Trophoblast cell (in vitro differentiated cells and primary cell): ENCODE results near the gene AVPI1.

Source experiments
- DNase-seq, 2 donors: peaks; one replicate each; pipeline ENCODE4 v3.0.0-alpha.2; 2016
- H2AFZ ChIP-seq: 2 replicates; pipeline ENCODE4 v1.6.1; 2013; ENCODE audit warnings: low read length, moderate library complexity, mild to moderate bottlenecking; ENCODE audit not compliant: insufficient read depth, poor library complexity
- H2AK5ac ChIP-seq: 2 replicates; pipeline ENCODE4 v1.6.1; 2013; ENCODE audit warnings: mild to moderate bottlenecking, low read length
- H2BK120ac ChIP-seq: 2 replicates; pipeline ENCODE4 v1.6.1; 2013; ENCODE audit warnings: low read length, mild to moderate bottlenecking, moderate library complexity; ENCODE audit not compliant: insufficient read depth, poor library complexity
- H2BK12ac ChIP-seq: 2 replicates; pipeline ENCODE4 v1.6.1; 2013; ENCODE audit warnings: mild to moderate bottlenecking, low read length, moderate library complexity
- H2BK5ac ChIP-seq: 2 replicates; pipeline ENCODE4 v1.6.1; 2013; ENCODE audit warnings: low read length, low read depth, moderate library complexity, mild to moderate bottlenecking; ENCODE audit not compliant: poor library complexity
- H3K14ac ChIP-seq: 2 replicates; pipeline ENCODE4 v1.6.1; 2013; ENCODE audit warnings: mild to moderate bottlenecking, low read length
- H3K18ac ChIP-seq: 2 replicates; pipeline ENCODE4 v1.6.1; 2013; ENCODE audit warnings: mild to moderate bottlenecking, low read length
- H3K23ac ChIP-seq: 2 replicates; pipeline ENCODE4 v1.6.1; 2013; ENCODE audit warnings: low read length
- H3K27ac ChIP-seq: 2 replicates; pipeline ENCODE4 v1.5.1; 2013; ENCODE audit warnings: low read depth, mild to moderate bottlenecking, inconsistent platforms, low read length, moderate library complexity
- H3K27me3 ChIP-seq: 2 replicates; pipeline ENCODE4 v1.6.1; 2013; ENCODE audit warnings: inconsistent platforms, mild to moderate bottlenecking, low read length, moderate library complexity; ENCODE audit not compliant: insufficient read depth
- H3K36me3 ChIP-seq, 2 experiments: 1 replicate in 1 of 2; 2 replicates in 1 of 2; pipeline ENCODE4 v1.6.1; 2013; ENCODE audit warnings: low read length in 2 of 2, mild to moderate bottlenecking in 2 of 2, moderate library complexity in 1 of 2; ENCODE audit not compliant: insufficient read depth in 2 of 2, control insufficient read depth in 1 of 2
- H3K4ac ChIP-seq: 2 replicates; pipeline ENCODE4 v1.6.1; 2013; ENCODE audit warnings: low read depth, mild to moderate bottlenecking, low read length, moderate library complexity
- H3K4me1 ChIP-seq, 2 experiments: 1 replicate in 1 of 2; 2 replicates in 1 of 2; pipeline ENCODE4 v1.6.1; 2013; ENCODE audit warnings: low read length in 2 of 2, mild to moderate bottlenecking in 2 of 2, moderate library complexity in 1 of 2; ENCODE audit not compliant: insufficient read depth in 2 of 2, control insufficient read depth in 1 of 2
- H3K4me2 ChIP-seq: 2 replicates; pipeline ENCODE4 v1.6.1; 2013; ENCODE audit warnings: inconsistent platforms, mild to moderate bottlenecking, low read length, moderate library complexity
- H3K4me3 ChIP-seq: 2 replicates; pipeline ENCODE4 v1.5.1; 2013; ENCODE audit warnings: mild to moderate bottlenecking, low read depth, low read length, inconsistent platforms
- H3K79me1 ChIP-seq: one replicate; pipeline ENCODE4 v1.6.1; 2013; ENCODE audit warnings: low read length
- H3K79me2 ChIP-seq: 2 replicates; pipeline ENCODE4 v1.6.1; 2013; ENCODE audit warnings: low read length, mild to moderate bottlenecking; ENCODE audit not compliant: control insufficient read depth, insufficient read depth, poor library complexity
- H3K9ac ChIP-seq: 2 replicates; pipeline ENCODE4 v1.6.1; 2013; ENCODE audit warnings: mild to moderate bottlenecking, low read length
- H3K9me3 ChIP-seq: 2 replicates; pipeline ENCODE4 v1.6.1; 2013; ENCODE audit warnings: low read depth, mild to moderate bottlenecking, control low read depth, inconsistent platforms, low read length; ENCODE audit not compliant: insufficient read depth
- H4K12ac ChIP-seq: 2 replicates; pipeline ENCODE4 v1.6.1; 2013; ENCODE audit warnings: low read depth, mild to moderate bottlenecking, low read length, moderate library complexity
- H4K8ac ChIP-seq: 2 replicates; pipeline ENCODE4 v1.6.1; 2013; ENCODE audit warnings: low read depth, mild to moderate bottlenecking, low read length, moderate library complexity
- H4K91ac ChIP-seq: one replicate; pipeline ENCODE4 v1.6.1; 2013; ENCODE audit warnings: low read depth, mild to moderate bottlenecking, low read length, moderate library complexity
- WGBS: extraction: QIAGEN DNeasy Blood & Tissue Kit; methylation state at CpG from one replicate; pipeline ENCODE4 v1.1.7; 2013; ENCODE audit warnings: missing lambda C conversion rate; ENCODE audit not compliant: insufficient read length, insufficient coverage; ENCODE audit errors: extremely low coverage; 5-methylcytosine and 5-hydroxymethylcytosine counted together

The AVPI1 gene

DNA sequence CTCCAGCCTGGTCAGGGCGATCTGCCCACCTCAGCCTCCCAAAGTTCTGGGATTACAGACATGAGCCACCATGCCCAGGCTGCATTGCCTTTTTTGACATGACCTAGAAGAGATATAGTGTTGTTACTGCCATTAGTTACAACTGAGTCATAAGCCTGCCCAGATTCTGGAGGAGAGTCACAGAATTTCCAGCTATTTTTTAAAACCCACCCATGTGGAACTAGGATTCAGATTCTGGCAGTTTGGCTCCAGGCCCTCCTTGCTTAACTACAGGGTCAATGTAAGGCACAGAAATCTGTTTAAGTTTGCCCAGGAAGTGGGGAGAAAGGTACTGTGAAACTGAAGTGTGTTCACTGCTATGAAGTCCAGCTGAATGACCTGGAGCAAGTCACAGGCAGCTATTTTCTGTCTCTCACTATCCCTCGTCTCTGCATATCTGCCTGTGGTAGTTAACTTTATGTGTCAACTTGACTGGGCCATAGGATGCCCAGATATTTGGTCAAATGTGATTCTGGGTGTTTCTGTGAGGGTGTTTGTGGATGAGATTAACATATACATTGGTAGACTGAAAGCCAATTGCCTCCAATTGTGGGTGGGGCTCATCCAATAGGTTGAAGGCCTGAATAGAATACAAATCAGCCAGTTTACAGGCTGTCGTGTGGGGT is 18.1 kb upstream of the AVPI1 start:
- H4K91ac ChIP-seq = no peak overlapping the region
- H2AFZ ChIP-seq = no peak overlapping the region
- no peak overlapping the region for H3K4me2 ChIP-seq
- no peaks in the 10 kb centered on the region for H3K79me2 ChIP-seq
- no peak overlapping the region for H3K23ac ChIP-seq
- no peaks in the 10 kb centered on the region for H3K27me3 ChIP-seq
- H3K4me3 ChIP-seq = no peak overlapping the region
- no peaks in the 10 kb centered on the region for H3K9me3 ChIP-seq
- H2AK5ac ChIP-seq = no peak overlapping the region
- H3K18ac ChIP-seq = no peak overlapping the region
- no peak overlapping the region for H4K12ac ChIP-seq
- H4K8ac ChIP-seq = no peak overlapping the region
- no peaks in the 10 kb centered on the region for H3K36me3 ChIP-seq
- no CpG with 5 or more reads among the region's 3 CpGs for WGBS
- no peak for DNase-seq
- H2BK5ac ChIP-seq = no peak overlapping the region
- no peak overlapping the region for H2BK120ac ChIP-seq
- H3K14ac ChIP-seq = no peak overlapping the region
- peaks cover 3% of the 10 kb centered on the region for H3K79me1 ChIP-seq
- H3K4ac ChIP-seq = no peak overlapping the region
- H3K4me1 ChIP-seq = peaks cover 2 to 3% of the 10 kb centered on the region in 2 experiments
- H2BK12ac ChIP-seq = no peak overlapping the region
- H3K9ac ChIP-seq = no peak overlapping the region
- H3K27ac ChIP-seq = no peak overlapping the region

DNA sequence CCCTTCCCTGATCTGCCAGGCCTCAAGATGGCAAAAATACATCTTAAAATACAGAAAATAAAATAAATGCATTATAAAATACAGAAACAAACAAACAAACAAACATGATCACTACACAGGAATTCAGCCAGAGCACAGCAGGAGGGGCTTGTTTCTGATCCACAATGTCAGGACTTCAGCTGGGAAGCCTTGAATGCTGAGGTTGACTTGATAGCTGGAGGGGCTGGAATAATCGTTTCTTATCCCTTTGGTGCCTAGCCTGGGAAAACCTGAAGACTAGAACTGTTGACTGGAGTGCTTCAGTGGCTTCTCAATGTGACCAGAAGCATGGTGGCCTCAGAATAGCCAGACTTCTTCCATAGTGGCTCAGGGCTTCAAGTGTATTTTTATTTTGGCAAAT is 17.3 kb upstream of the AVPI1 start:
- no peak overlapping the region for H2BK120ac ChIP-seq
- no peak overlapping the region for H3K4me3 ChIP-seq
- H2AK5ac ChIP-seq = no peak overlapping the region
- no peaks in the 10 kb centered on the region for H3K9me3 ChIP-seq
- H3K4me2 ChIP-seq = no peak overlapping the region
- H3K27me3 ChIP-seq = no peaks in the 10 kb centered on the region
- H2BK5ac ChIP-seq = no peak overlapping the region
- H3K79me2 ChIP-seq = no peaks in the 10 kb centered on the region
- no peak overlapping the region for H4K12ac ChIP-seq
- no peaks in the 10 kb centered on the region for H3K36me3 ChIP-seq
- no peak overlapping the region for H3K4ac ChIP-seq
- no peak overlapping the region for H3K27ac ChIP-seq
- H3K9ac ChIP-seq = no peak overlapping the region
- no peak overlapping the region for H3K23ac ChIP-seq
- no peak overlapping the region for H3K18ac ChIP-seq
- H3K4me1 ChIP-seq = peaks cover 2% of the 10 kb centered on the region in 2 experiments
- WGBS = no CpG with 5 or more reads among the region's 1 CpG
- DNase-seq = no peak
- no peak overlapping the region for H3K14ac ChIP-seq
- H2BK12ac ChIP-seq = no peak overlapping the region
- no peak overlapping the region for H4K8ac ChIP-seq
- H2AFZ ChIP-seq = no peak overlapping the region
- H4K91ac ChIP-seq = no peak overlapping the region
- H3K79me1 ChIP-seq = peaks cover 3% of the 10 kb centered on the region

DNA sequence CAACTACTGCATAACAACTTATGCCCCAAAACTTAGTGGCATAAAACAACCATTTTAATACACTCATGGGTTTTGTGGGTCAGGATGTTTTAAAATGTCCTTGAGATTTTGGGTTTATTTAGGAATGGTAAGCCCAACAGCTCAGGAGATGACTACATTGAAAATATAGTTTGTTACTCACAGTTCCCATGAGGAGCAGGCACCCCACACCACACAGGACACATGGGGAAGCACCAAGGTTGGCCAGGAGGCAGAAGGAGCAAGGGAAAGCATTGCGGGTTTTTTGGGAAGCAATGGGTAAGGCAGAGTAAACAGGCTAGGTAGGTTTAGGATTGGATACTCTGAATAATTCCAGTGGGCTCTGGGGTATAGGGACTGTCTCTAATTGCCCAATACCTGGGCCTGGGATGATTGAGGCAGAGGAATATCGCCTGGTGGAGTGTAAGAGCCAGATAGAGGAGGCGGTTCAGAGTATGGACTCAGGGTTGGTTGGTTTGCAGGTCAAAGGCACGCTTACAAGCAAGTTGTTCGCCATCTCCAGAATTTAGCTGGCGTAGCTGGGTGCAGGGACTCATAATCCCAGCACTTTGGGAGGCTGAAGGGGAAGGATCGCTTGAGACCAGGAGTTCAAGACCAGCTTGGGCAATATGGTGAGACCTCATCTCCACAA is 16.5 kb upstream of the AVPI1 start:
- Histone ChIP-seq H2BK5ac (no peak overlapping the region), H2BK120ac (no peak overlapping the region), H3K79me2 (no peaks in the 10 kb centered on the region), H3K27ac (no peak overlapping the region), H3K79me1 (peaks cover 3% of the 10 kb centered on the region), H3K9ac (no peak overlapping the region), H3K14ac (no peak overlapping the region), H2AK5ac (no peak overlapping the region), H3K4me3 (no peak overlapping the region), H3K18ac (no peak overlapping the region), H3K4me2 (no peak overlapping the region), H4K12ac (no peak overlapping the region), H3K36me3 (no peaks in the 10 kb centered on the region), H2BK12ac (no peak overlapping the region), H2AFZ (no peak overlapping the region), H3K27me3 (no peaks in the 10 kb centered on the region), H3K4me1 (no peaks in the 10 kb centered on the region), H4K91ac (no peak overlapping the region), H3K4ac (no peak overlapping the region), H3K23ac (no peak overlapping the region), H3K9me3 (no peaks in the 10 kb centered on the region), H4K8ac (no peak overlapping the region)
- DNase-seq = no peak
- WGBS = no CpG with 5 or more reads among the region's 7 CpGs

DNA sequence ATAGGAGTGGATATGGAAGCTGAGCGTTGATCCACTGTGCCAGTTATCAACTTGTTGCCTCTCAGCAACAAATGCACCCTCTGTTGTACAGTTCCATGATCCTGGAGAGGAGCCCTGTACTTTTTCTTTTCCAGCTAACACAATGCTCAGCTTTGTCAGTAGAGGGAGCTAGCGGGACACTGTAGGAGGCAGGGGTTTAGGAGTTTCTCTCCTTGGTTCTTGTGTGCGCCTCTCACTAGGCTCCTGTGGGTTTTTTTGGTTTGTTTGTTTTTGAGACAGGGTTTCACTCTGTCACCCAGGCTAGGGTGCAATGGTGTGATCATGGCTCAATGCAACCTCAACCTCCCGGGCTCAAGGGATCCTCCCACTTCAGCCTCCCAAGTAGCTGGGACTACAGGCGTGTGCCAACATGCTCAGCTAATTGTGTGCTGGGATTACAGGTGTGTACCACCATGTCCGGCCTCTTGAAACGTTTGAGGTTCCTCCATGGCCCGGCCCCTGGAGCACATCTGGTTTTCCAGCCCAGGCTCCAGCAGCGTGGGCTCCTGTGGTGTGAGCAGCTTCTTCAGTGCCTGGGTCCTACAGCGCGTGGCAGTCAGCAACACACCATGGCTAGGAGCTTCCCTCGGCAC is 14.5 kb upstream of the AVPI1 start:
- Histone ChIP-seq H4K8ac (peak overlapping the region; percentile 43), H3K79me2 (no peaks in the 10 kb centered on the region), H3K23ac (no peak overlapping the region), H2BK5ac (no peak overlapping the region), H3K14ac (no peak overlapping the region), H3K36me3 (no peaks in the 10 kb centered on the region), H3K4me1 (no peaks in the 10 kb centered on the region), H3K18ac (no peak overlapping the region), H3K9me3 (no peaks in the 10 kb centered on the region), H3K4me2 (no peak overlapping the region), H3K27ac (no peak overlapping the region), H2AFZ (no peak overlapping the region), H3K4me3 (no peak overlapping the region), H3K4ac (no peak overlapping the region), H2BK120ac (no peak overlapping the region), H4K12ac (peak overlapping the region; percentile 44), H4K91ac (peak overlapping the region; percentile 7), H3K79me1 (peaks cover 3% of the 10 kb centered on the region), H2BK12ac (no peak overlapping the region), H3K9ac (no peak overlapping the region), H2AK5ac (no peak overlapping the region), H3K27me3 (no peaks in the 10 kb centered on the region)
- WGBS = no CpG with 5 or more reads among the region's 12 CpGs
- peak; percentile 51 to 84 for DNase-seq
